ENCODE results near the gene CORO1C.
A peak's percentile ranks its signal among the peaks of the same experiment; 100 is the strongest.

The CORO1C gene

GRCh38 chr12:108646600-108647579 lies 84.4 kb downstream of the CORO1C start:
- DNase-seq = peak in 1 of 2 experiments; percentile 30

GRCh38 chr12:108645686-108646599 lies 85.4 kb downstream of the CORO1C start:
- DNase-seq = peak; percentile 41 to 59

GRCh38 chr12:108644811-108645120 lies 86.6 kb downstream of the CORO1C start:
- no peak for DNase-seq

GRCh38 chr12:108643941-108644810 lies 87.1 kb downstream of the CORO1C start:
- no peak for DNase-seq

GRCh38 chr12:108642899-108643654 lies 88.2 kb downstream of the CORO1C start:
- DNase-seq = no peak

- DNase-seq = no peak
Measured at GRCh38 chr12:108642269-108642870, 88.9 kb downstream of the CORO1C start.

DNA sequence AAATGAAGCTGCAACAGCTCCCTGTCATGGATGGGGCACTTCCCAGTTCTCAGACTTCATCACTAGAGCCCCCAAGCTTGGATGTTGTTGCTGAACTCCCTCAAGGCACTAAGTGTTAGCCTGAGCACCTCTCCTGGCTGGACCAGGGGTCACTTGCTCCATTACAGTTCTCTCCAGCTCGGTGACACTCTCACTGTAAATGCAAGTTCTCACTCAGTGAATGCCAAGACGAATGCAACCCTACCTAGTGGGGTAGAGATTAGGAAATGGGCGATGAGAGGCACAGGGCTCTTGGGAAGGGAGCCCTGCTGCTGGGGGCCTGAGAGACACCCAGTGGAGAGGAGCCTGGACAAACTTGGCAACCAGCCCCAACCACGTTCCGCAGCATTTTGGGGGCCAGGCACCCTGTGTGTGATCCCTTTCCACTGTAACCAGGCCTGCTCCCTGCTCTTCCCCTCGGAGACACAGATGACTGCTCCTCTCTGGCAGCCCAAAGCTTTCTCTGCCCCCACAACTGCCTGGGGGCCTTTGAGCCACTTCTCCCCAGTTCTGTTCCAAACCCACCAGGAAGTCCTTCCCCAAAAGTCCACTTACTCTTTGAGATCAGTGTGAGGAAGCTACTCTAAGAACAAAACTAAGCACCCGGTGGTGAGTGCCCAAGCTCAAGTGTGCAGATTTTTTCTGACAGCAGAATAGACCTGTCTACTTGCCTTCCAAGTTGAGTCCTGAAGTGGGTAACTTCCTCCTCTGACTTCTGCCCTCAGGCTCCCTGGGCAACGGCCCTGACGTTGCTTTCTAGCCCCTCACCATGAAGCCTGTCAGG lies 89.7 kb downstream of the CORO1C start:
- DNase-seq = peak in 1 of 2 experiments; percentile 26

DNA sequence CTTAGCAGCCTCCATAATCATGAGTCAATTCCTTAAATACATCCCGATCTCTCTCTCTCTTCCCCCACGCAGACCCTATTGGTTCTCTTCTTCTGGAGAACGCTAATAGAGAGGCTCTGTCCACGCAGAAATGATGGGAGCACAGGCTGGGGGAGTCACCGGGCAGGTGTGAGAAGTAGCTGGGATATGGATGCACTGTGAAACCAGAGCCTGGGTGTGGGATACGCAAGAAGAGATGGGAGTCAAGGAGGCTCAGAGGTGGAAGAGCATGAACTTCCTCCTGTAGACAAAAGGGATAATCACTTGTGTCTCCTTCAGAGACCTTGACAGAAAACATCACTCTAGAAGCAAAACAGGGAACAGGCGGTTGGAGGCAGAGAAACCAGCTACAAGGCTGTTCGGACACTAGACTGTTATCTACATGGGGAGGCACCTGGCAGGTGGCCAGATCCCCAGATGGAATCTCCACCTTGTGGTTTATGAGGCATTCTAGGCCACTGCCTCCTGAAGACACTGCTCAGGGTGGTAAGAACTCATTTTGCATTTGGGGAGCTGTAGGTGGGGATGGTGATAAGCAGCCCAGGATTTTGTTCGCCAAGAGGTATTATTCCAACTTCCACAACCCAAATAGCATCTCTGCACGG lies 90.4 kb downstream of the CORO1C start:
- no peak for DNase-seq

- no peak for DNase-seq
Measured at GRCh38 chr12:108638997-108639822, 92.1 kb downstream of the CORO1C start.

GRCh38 chr12:108638141-108638827 lies 93.0 kb downstream of the CORO1C start:
- DNase-seq = peak; percentile 16 to 25

- DNase-seq = no peak
Measured at GRCh38 chr12:108637222-108637971, 93.9 kb downstream of the CORO1C start.

DNA sequence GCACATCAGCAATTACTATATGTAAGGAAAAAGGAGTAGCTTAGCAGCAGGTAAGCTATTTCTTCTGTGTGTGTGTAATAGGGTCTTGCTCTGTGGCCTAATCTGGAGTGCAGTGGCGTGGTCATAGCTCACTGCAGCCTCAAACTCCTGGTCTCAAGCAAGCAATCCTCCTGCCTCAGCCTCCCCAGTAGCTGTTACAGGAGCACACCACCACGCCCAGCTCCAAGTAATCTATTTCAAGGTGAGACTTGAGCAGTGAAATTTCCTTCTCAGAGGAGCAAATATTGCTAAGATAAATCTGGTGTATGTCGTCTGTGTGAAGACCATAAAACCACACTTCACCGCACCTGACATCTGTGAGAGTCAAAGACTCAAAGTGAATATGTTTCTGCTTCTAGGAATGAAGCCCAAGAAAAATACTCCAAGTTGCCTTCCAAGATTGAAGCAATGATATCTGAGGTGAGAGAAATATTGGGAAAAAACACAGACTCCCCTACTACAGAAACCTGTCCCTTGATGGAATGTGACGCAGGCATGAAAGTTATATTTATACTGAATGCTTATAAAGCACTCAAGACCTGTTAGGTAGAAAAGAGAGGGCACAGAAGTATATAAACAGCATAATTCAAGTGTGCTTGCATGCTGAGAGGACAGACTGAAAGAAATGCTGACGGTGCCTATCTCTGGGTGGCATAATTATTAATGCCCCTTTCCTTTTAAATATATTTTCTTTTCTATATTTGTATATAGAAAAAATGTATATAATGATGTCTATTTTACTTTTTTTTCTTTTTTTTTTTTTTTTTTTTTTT lies 95.1 kb downstream of the CORO1C start:
- no peak for DNase-seq

DNA sequence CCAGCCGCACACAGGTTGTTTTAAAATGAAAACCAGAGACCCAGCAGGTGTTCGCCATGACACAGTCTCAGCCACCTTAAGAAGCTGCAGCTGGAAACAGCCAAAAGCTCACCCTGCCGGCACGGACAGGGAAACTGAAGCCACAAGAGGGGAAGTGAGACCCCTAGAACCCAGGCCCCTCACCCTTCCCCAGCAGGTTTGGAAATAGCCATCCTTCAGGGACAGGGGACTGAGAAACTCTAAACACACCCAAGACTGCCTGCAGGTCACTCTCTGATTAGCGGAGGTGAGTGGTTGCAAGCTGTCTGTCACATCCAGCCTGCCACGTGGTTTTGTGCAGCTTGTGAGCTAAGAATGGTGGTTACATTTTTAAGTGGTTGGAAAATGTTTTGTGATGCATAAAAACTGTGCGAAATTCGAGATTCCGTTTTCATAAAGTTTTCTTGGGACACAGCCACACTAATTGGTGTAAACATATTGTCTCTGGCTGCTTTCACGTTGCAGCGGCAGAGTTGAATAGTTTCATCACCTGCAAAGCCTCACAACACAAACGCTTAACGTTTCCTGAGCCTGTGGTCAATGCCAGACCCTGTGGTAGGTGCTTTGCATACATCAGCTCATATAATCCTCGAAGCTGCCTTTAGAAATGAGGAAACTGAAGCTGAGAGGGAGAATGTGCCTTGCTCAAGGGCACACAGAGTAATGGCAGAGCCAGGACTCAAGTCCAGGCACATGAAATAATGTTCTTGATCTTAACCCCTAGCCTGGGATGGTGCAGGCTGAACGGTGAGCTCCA lies 95.9 kb downstream of the CORO1C start:
- peak; percentile 86 to 88 for DNase-seq

DNA sequence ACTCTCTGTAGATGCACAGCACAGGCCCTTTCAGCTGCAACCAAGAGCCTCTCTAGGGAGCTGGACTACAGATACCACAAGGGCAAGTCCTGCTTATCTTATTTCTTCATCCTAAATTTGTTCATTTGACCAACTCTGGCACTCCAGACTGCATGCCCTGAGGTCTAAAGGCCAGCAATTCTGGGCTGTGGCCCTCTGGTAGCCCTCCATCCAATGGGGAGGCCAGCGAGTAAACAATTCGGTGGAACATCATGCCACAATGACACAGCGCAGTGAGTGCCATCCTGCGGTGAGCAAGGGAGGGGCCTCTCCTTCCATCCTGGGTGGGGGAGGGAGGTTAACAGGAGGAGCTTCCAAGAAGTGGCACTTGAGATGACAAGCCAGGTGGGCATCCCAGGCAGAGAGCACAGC lies 97.0 kb downstream of the CORO1C start:
- DNase-seq = no peak

DNA sequence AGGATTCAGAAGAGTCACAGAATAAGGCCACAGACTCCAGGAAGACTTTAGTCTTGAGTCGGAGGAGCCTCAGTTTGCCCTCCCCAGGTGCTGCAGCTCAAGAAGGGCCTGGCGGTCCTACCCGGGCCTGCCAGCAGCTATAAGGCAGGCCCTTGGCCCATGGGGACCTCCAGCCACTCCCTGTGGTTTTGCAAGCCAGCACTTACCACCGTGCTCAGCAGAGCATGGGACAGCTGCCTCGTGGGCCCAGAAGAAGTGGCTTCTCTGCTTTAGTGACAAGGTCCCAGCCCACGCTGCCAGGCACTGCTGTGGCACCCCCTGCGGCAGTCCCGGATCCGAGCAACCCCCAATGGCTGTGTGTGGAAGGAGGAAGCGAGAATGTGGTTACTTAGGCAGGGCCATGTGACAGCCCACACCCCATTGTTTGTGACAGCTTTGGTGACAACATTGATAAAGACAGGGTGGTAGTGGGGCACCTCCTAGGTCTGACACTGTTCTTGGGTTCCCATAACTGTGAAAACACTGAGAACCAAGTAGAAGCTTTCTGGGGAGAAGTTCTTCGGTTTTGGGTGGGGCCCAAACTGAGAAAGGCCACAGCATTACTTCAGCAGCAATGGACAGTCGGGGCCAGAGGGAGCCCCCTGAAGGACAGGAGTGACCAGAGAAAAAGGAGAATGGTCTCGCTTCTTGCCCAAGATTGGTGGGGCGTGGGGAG lies 97.6 kb downstream of the CORO1C start, which contains the start of gene SELPLG:
TSS of gene SELPLG (minus strand) at position 361 of the 715 bp plus-strand sequence. CDS start 9,587 bp downstream, outside the sequence.
- peak; percentile 63 to 71 for DNase-seq

Measured in Kasumi-1 (cell line).